Activated T-helper 17 cell treated with anti-CD3 and anti-CD28 coated beads, Interleukin-2, amount 50 U/mL, for 72 hours (primary cell): Measurements from ENCODE around the gene GRM1. TPM values are rescaled to one million over a fixed set of nuclear protein-coding genes. Genes with fewer than 3 reads are reported as not detected.

Experiments
- ATAC-seq: fragments of 150-1000 bp; cut with Tn5 transposase; replicated peaks from 2 replicates; pipeline ENCODE4 v1.10.0; 2021; ENCODE audit warnings: mild to moderate bottlenecking, moderate library complexity
- H3K27ac Mint-ChIP-seq: one replicate; pipeline ENCODE4 v1.8.0; 2022; ENCODE audit warnings: mixed read lengths
- H3K27me3 Mint-ChIP-seq: one replicate; pipeline ENCODE4 v1.8.0; 2022; ENCODE audit warnings: mixed read lengths
- H3K36me3 Mint-ChIP-seq: one replicate; pipeline ENCODE4 v1.8.0; 2022; ENCODE audit warnings: low read depth, mild to moderate bottlenecking, mixed read lengths
- H3K4me1 Mint-ChIP-seq: one replicate; pipeline ENCODE4 v1.8.0; 2022; ENCODE audit warnings: mixed read lengths
- H3K4me3 Mint-ChIP-seq: one replicate; pipeline ENCODE4 v1.8.0; 2022; ENCODE audit warnings: mild to moderate bottlenecking, mixed read lengths
- H3K9me3 Mint-ChIP-seq: one replicate; pipeline ENCODE4 v1.8.0; 2022; ENCODE audit warnings: mixed read lengths
- total RNA-seq, 2 donors: library from RNA; stranded (reverse); gene quantifications; one replicate each; pipeline ENCODE4 v1.2.3, GENCODE V29; 2022

GRM1 gene
- under 1 TPM in 1 of 2 donors, not detected in 1; 0.04 TPM for total RNA-seq

DNA sequence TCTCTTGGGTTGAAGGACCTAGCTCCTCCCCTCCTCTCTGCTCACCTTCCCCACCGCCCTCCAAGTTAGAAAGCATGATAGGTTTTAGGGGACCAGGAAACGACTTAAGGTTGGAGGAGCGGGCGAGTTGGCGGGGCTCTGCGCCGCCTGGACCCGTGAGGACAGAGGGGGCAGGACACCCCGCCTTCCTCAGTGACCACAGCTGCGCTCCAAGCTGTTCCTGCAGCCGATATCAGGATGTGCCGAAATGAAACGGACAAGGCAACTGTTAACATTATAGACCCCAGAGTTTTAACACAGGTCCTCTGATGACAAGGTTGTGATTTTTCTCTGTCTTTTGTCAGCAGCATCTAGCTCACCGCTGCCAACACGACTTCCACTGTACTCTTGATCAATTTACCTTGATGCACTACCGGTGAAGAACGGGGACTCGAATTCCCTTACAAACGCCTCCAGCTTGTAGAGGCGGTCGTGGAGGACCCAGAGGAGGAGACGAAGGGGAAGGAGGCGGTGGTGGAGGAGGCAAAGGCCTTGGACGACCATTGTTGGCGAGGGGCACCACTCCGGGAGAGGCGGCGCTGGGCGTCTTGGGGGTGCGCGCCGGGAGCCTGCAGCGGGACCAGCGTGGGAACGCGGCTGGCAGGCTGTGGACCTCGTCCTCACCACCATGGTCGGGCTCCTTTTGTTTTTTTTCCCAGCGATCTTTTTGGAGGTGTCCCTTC, at the start of gene GRM1:
Gene GRM1, plus strand, starts transcription at position 212 of the 722 bp plus-strand sequence. Its CDS starts 456 bp downstream, at position 668.
- no peak for ATAC-seq
- Mint-ChIP-seq H3K4me3 (no peak within 1 kb of the TSS), H3K27me3 (peaks cover 69% of the 10 kb centered on the region), H3K4me1 (no peaks in the 10 kb centered on the region), H3K9me3 (peaks cover 1% of the 10 kb centered on the region), H3K27ac (no peak within 1 kb of the TSS), H3K36me3 (no peaks in the 10 kb centered on the region)

DNA sequence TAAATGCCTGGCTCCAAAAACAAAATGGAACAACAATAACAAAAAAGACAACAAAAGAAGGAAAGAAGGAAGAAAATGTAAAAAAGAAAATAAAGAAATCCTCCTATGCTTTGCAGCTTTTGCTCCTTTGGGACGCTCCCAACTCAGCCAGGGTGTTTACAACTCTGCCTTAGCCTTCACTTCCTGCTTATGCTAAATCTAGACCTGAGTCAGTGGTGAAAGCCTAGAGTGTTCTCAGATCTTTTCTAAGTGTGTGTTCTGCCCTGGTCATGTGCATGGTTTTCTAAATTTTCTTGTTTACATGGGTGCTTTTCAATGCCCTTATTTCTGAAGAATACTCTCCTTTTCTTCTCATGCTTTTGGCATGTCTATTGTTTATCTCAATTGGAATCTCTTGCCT, 19.5 kb upstream of the GRM1 start:
- H3K9me3 Mint-ChIP-seq, result no peaks in the 10 kb centered on the region
- H3K4me3 Mint-ChIP-seq, result no peak overlapping the region
- no peak for ATAC-seq
- H3K4me1 Mint-ChIP-seq, result no peaks in the 10 kb centered on the region
- H3K27ac Mint-ChIP-seq, result no peak overlapping the region
- H3K36me3 Mint-ChIP-seq, result no peaks in the 10 kb centered on the region
- H3K27me3 Mint-ChIP-seq, result no peaks in the 10 kb centered on the region

- Mint-ChIP-seq H3K4me1 (no peaks in the 10 kb centered on the region), H3K4me3 (no peak overlapping the region), H3K9me3 (no peaks in the 10 kb centered on the region), H3K27ac (no peak overlapping the region), H3K27me3 (peaks cover 8% of the 10 kb centered on the region), H3K36me3 (no peaks in the 10 kb centered on the region)
- ATAC-seq, result no peak
Observed at GRCh38 chr6:146014233-146014632, 14.6 kb upstream of the GRM1 start.

- H3K4me3 Mint-ChIP-seq, result no peak overlapping the region
- no peaks in the 10 kb centered on the region for H3K4me1 Mint-ChIP-seq
- peaks cover 21% of the 10 kb centered on the region for H3K27me3 Mint-ChIP-seq
- ATAC-seq, result no peak
- no peak overlapping the region for H3K27ac Mint-ChIP-seq
- H3K36me3 Mint-ChIP-seq, result no peaks in the 10 kb centered on the region
- no peaks in the 10 kb centered on the region for H3K9me3 Mint-ChIP-seq
Observed at GRCh38 chr6:146017672-146018071, 11.2 kb upstream of the GRM1 start.

DNA sequence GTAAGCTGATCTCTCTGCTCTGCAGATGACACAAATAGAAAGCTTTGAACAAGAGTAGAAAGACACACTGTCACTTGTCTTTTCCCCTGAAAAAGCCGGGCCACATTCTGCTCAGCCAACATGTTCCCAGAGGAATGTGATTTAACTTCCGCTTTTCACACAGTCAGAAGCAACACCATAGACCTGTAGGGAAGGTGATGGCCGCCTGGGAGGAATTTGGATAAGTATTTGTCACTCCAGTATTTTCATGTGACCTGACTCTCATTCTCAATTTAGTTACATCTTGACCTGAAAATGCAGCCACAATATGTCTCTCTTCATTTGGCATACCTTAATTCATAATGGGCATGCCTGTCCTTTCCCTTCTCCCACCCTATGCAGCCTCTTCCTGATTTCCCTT, 2.0 kb upstream of the GRM1 start:
- no peak for ATAC-seq
- no peak overlapping the region for H3K27ac Mint-ChIP-seq
- H3K9me3 Mint-ChIP-seq, result no peaks in the 10 kb centered on the region
- no peaks in the 10 kb centered on the region for H3K36me3 Mint-ChIP-seq
- H3K4me1 Mint-ChIP-seq, result no peaks in the 10 kb centered on the region
- H3K27me3 Mint-ChIP-seq, result peaks cover 74% of the 10 kb centered on the region
- H3K4me3 Mint-ChIP-seq, result no peak overlapping the region

DNA sequence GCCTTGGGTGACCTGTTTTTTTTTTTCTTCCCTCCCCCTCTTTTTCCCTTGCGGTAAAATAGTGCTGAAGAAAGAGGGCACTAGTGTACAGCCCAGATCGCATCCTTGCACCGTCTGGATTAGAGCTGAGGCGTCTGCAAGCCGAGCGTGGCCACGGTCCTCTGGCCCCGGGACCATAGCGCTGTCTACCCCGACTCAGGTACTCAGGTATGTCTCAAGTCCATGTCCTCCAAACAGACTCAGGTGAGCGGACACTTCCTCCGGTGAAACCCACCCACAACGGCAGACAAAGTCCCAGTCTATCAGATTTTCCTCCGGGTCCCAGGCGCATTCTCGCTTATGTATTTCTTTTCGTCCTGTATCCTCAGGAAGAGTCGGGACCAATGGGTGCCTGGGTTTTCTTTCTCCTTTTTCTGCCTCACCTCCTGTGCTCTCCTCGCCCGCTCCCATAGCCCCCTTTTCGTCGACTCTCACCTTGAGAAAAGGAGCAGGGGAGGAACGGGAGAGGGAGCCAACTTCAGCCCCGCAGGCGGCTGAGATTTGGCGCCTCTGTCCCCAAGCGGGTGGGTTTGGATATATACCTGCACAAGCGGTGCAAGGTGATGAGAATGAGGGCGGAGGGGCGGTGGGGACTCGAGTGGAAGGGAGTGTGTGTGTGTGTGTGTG, 1.1 kb upstream of the GRM1 start:
- Mint-ChIP-seq H3K36me3 (no peaks in the 10 kb centered on the region), H3K4me3 (no peak overlapping the region), H3K27me3 (peaks cover 72% of the 10 kb centered on the region), H3K27ac (no peak overlapping the region), H3K9me3 (no peaks in the 10 kb centered on the region), H3K4me1 (no peaks in the 10 kb centered on the region)
- no peak for ATAC-seq

- Mint-ChIP-seq H3K9me3 (no peaks in the 10 kb centered on the region), H3K4me1 (no peaks in the 10 kb centered on the region), H3K4me3 (no peak overlapping the region), H3K27ac (no peak overlapping the region), H3K36me3 (no peaks in the 10 kb centered on the region), H3K27me3 (peaks cover 67% of the 10 kb centered on the region)
- ATAC-seq, result no peak
Observed at GRCh38 chr6:146028252-146028795, 538 bp upstream of the GRM1 start.

DNA sequence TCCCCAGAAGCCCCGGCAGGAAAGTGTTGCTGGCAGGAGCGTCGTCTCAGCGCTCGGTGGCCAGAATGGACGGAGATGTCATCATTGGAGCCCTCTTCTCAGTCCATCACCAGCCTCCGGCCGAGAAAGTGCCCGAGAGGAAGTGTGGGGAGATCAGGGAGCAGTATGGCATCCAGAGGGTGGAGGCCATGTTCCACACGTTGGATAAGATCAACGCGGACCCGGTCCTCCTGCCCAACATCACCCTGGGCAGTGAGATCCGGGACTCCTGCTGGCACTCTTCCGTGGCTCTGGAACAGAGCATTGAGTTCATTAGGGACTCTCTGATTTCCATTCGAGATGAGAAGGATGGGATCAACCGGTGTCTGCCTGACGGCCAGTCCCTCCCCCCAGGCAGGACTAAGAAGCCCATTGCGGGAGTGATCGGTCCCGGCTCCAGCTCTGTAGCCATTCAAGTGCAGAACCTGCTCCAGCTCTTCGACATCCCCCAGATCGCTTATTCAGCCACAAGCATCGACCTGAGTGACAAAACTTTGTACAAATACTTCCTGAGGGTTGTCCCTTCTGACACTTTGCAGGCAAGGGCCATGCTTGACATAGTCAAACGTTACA, 817 bp downstream of the GRM1 start:
- peaks cover 5% of the 10 kb centered on the region for H3K9me3 Mint-ChIP-seq
- H3K27me3 Mint-ChIP-seq, result peaks cover 70% of the 10 kb centered on the region
- H3K4me1 Mint-ChIP-seq, result no peaks in the 10 kb centered on the region
- no peaks in the 10 kb centered on the region for H3K36me3 Mint-ChIP-seq
- no peak overlapping the region for H3K4me3 Mint-ChIP-seq
- ATAC-seq, result no peak
- H3K27ac Mint-ChIP-seq, result no peak overlapping the region

DNA sequence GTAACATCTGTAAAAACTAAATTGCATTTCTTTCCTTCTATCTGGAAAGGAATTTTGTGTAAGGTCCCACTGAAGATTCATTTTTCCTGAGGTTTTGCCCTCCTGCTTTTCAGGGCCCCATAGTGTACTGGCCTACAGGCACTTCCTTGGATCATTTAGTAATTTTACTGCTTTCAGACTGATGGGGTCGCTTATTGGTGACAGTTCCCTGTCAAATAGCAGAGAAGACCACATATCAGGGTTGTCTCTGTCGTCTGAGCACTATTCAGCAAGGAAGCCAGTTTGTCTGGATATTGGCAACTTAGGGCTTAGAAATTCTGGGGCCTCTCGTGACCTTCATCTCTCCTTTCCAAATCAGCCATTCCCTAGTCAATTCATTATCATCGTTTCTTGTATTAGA, 3.5 kb downstream of the GRM1 start:
- no peak overlapping the region for H3K27ac Mint-ChIP-seq

DNA sequence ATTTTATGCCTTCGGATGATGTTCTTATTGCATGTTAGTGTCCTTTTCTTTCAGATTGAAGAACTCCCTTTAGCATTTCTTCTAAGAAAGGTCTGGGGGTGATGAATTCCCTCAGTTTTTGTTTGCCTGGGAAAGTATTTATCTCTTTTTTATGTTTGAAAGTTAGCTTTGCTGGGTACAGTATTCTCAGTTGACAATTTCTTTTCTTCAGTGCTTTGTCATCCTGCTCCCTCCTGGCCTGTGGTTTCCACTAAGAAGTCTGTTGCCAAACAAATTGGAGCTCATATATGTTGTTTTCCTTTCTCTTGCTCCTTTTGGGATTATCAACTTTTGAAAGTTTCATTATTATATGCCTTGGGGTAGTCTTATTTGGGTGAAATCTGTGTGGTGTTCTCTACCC, 11.5 kb downstream of the GRM1 start:
- no peaks in the 10 kb centered on the region for H3K36me3 Mint-ChIP-seq
- peaks cover 31% of the 10 kb centered on the region for H3K9me3 Mint-ChIP-seq
- H3K27me3 Mint-ChIP-seq, result peaks cover 26% of the 10 kb centered on the region
- H3K27ac Mint-ChIP-seq, result no peak overlapping the region
- H3K4me3 Mint-ChIP-seq, result no peak overlapping the region
- H3K4me1 Mint-ChIP-seq, result no peaks in the 10 kb centered on the region
- ATAC-seq, result no peak

More for the DNA sequence above, 3.5 kb downstream of the GRM1 start:
- Mint-ChIP-seq H3K9me3 (peaks cover 5% of the 10 kb centered on the region), H3K4me1 (no peaks in the 10 kb centered on the region), H3K4me3 (no peak overlapping the region), H3K27me3 (peaks cover 47% of the 10 kb centered on the region), H3K36me3 (no peaks in the 10 kb centered on the region)
- no peak for ATAC-seq

- Mint-ChIP-seq H3K9me3 (peaks cover 31% of the 10 kb centered on the region), H3K27ac (no peak overlapping the region), H3K36me3 (no peaks in the 10 kb centered on the region), H3K4me3 (no peak overlapping the region), H3K4me1 (no peaks in the 10 kb centered on the region), H3K27me3 (peaks cover 32% of the 10 kb centered on the region)
- no peak for ATAC-seq
Observed at GRCh38 chr6:146041282-146041681, 12.4 kb downstream of the GRM1 start.

DNA sequence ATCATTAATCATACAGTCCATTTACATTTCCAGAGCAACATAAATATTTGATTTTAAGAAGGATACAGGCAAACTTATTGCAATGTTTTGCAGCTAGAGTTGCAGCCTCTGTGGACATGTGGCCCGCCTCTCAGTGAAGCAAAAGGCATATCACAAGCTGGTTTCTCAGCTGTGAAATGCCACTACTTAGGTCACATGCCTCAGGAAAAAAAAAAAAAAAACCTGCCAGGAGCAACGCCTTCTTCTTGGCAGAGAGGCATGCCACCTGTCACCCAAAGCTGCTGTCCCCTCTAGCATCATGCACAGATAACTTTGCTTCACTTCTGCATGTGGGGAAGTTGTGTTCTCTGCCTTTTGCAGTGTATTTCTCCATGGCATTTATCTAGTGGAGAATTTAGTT, 18.5 kb downstream of the GRM1 start:
- H3K4me1 Mint-ChIP-seq, result no peaks in the 10 kb centered on the region
- H3K36me3 Mint-ChIP-seq, result no peaks in the 10 kb centered on the region
- H3K27ac Mint-ChIP-seq, result no peak overlapping the region
- H3K27me3 Mint-ChIP-seq, result peaks cover 20% of the 10 kb centered on the region
- H3K9me3 Mint-ChIP-seq, result peaks cover under 1% of the 10 kb centered on the region
- no peak for ATAC-seq
- no peak overlapping the region for H3K4me3 Mint-ChIP-seq

DNA sequence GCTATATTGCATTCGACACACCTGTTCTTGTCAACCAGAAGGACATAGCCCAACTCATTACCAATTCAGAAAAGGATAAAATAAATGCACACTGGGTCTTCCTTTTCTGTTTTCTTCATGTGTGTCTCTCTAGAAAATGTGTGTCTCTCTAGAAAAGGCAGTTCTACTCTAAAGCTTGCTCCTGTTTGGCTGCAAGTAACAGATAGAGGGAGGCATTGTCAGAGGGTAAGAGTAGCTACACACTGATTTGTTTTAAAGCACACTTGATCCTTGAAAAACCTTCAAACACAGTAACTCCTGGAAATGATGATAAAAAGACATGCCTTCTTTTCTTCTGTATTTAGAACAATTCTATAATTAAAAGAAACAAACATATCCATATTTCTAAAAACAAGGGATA, 21.3 kb downstream of the GRM1 start:
- Mint-ChIP-seq H3K9me3 (no peaks in the 10 kb centered on the region), H3K27me3 (peaks cover 23% of the 10 kb centered on the region), H3K36me3 (no peaks in the 10 kb centered on the region), H3K27ac (no peak overlapping the region), H3K4me1 (no peaks in the 10 kb centered on the region), H3K4me3 (no peak overlapping the region)
- ATAC-seq, result no peak

DNA sequence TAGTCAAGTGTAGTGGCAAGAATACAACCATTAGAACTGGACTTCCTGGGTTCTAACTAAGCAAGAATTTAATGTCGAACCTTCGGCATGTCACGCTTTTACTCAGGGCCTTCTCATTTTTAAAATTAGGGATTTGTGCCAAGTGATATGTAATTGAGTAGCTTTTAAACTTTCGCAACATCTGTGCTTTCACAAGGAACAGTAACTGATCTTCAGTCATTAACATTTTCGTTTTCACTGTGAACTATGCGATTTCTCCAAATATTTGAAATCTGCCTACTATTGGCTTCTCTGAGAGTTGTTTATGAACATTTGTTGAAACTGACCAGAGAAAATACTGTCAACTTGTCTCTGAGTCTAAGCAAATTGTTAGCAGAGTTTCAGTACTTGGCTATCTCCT, 27.6 kb downstream of the GRM1 start:
- Mint-ChIP-seq H3K36me3 (no peaks in the 10 kb centered on the region), H3K27ac (no peak overlapping the region), H3K9me3 (no peaks in the 10 kb centered on the region), H3K27me3 (peaks cover 8% of the 10 kb centered on the region), H3K4me3 (no peak overlapping the region), H3K4me1 (no peaks in the 10 kb centered on the region)
- ATAC-seq, result no peak

- Mint-ChIP-seq H3K27ac (no peak overlapping the region), H3K9me3 (peaks cover 4% of the 10 kb centered on the region), H3K36me3 (no peaks in the 10 kb centered on the region), H3K4me1 (no peaks in the 10 kb centered on the region), H3K27me3 (peaks cover 3% of the 10 kb centered on the region), H3K4me3 (no peak overlapping the region)
- ATAC-seq, result no peak
Observed at GRCh38 chr6:146065690-146066089, 36.8 kb downstream of the GRM1 start.
